ENCODE results near the gene APBA1.

- no peak for TF ChIP-seq CTCF (IDR thresholded peaks at IDR 0.05; ENCODE audit: low read depth, low read length)
- no peak for TF ChIP-seq POLR2A (IDR thresholded peaks at IDR 0.05; ENCODE audit: extremely low read depth, insufficient read length)
These were observed 93.0 kb downstream of the APBA1 start for GRCh38 chr9:69579032-69579758.

Measured in NB4 (cell line).